Endodermal cell (in vitro differentiated cells): ENCODE measurements around the gene C1orf50. TPM values are rescaled to one million over a fixed set of nuclear protein-coding genes. Genes with fewer than 3 reads are reported as not detected.

Experiments used
- DNase-seq: peaks from one replicate; pipeline ENCODE4 v3.0.0-alpha.2; 2017
- H3K27ac ChIP-seq: 2 replicates; pipeline ENCODE4 v1.5.1; 2013; ENCODE audit warnings: mild to moderate bottlenecking, low read depth, low read length, moderate library complexity
- H3K27me3 ChIP-seq: 2 replicates; pipeline ENCODE4 v1.6.1; 2013; ENCODE audit warnings: mild to moderate bottlenecking, low read length, moderate library complexity; ENCODE audit not compliant: insufficient read depth, control insufficient read depth, poor library complexity, severe bottlenecking
- H3K36me3 ChIP-seq: 2 replicates; pipeline ENCODE4 v1.7.0; 2013; ENCODE audit warnings: mild to moderate bottlenecking, low read length, moderate library complexity; ENCODE audit not compliant: control insufficient read depth, insufficient read depth
- H3K4me1 ChIP-seq: one replicate; pipeline ENCODE4 v1.7.0; 2013; ENCODE audit warnings: low read length; ENCODE audit not compliant: control insufficient read depth, insufficient read depth
- H3K4me3 ChIP-seq: 2 replicates; pipeline ENCODE4 v1.5.1; 2013; ENCODE audit warnings: mild to moderate bottlenecking, low read length, moderate library complexity
- H3K9ac ChIP-seq: 2 replicates; pipeline ENCODE4 v1.6.1; 2013; ENCODE audit warnings: mild to moderate bottlenecking, low read length, moderate library complexity; ENCODE audit not compliant: poor library complexity, severe bottlenecking; ENCODE audit errors: extremely low read depth
- H3K9me3 ChIP-seq: 2 replicates; pipeline ENCODE4 v1.6.1; 2013; ENCODE audit warnings: mild to moderate bottlenecking, low read length, moderate library complexity; ENCODE audit not compliant: control insufficient read depth
- H3K27ac Mint-ChIP-seq: 2 replicates; pipeline ENCODE4 v1.8.0; 2020; ENCODE audit warnings: mixed read lengths
- H3K27me3 Mint-ChIP-seq: 2 replicates; pipeline ENCODE4 v1.8.0; 2021; ENCODE audit warnings: mild to moderate bottlenecking, mixed read lengths; ENCODE audit not compliant: insufficient read depth
- H3K36me3 Mint-ChIP-seq: 2 replicates; pipeline ENCODE4 v1.8.0; 2020; ENCODE audit warnings: low read depth, mixed read lengths
- H3K4me1 Mint-ChIP-seq: 2 replicates; pipeline ENCODE4 v1.8.0; 2020; ENCODE audit warnings: mixed read lengths
- H3K4me3 Mint-ChIP-seq: 2 replicates; pipeline ENCODE4 v1.8.0; 2020; ENCODE audit warnings: mild to moderate bottlenecking, moderate library complexity, mixed read lengths
- H3K9me3 Mint-ChIP-seq: 2 replicates; pipeline ENCODE4 v1.8.0; 2020; ENCODE audit warnings: mild to moderate bottlenecking, mixed read lengths
- CTCF ChIP-seq: fragments of 200-600 bp; sonication (generic); conservative IDR thresholded peaks from 2 replicates; pipeline ENCODE4 v1.5.0; 2021; ENCODE audit warnings: antibody characterized with exemption, mild to moderate bottlenecking
- WGBS, 2 experiments: methylation state at CpG; one replicate each; pipeline versions ENCODE4 v1.1.5 to v1.1.7; 2013; ENCODE audit warnings: missing lambda C conversion rate in 2 of 2, mixed read lengths in 1 of 2; ENCODE audit not compliant: insufficient coverage in 1 of 2, insufficient read length in 1 of 2; 5-methylcytosine and 5-hydroxymethylcytosine counted together
- total RNA-seq, 2 donors: library from RNA; stranded (reverse); fragmentation: NEBNext Ultra II Directional in 1 of 2; extraction: Animal tissue kit (Norgen Biotek cat#: 25700) in 1 of 2; gene quantifications; 2 replicates in 1 of 2; 3 replicates in 1 of 2; pipeline ENCODE4 v1.2.1, GENCODE V29; 2021

C1orf50 gene
- total RNA-seq, 2 donors from 2014 or later: 4.8 to 7.3 TPM

- Mint-ChIP-seq H3K27me3 (no peaks in the 10 kb centered on the region), H3K9me3 (no peaks in the 10 kb centered on the region), H3K27ac (no peak overlapping the region), H3K4me1 (peaks cover 29% of the 10 kb centered on the region), H3K36me3 (peaks cover 6% of the 10 kb centered on the region), H3K4me3 (no peak overlapping the region)
- H3K27me3 ChIP-seq: no peaks in the 10 kb centered on the region
- peaks cover 6% of the 10 kb centered on the region for H3K4me1 ChIP-seq
- TF ChIP-seq CTCF: no peak
- H3K36me3 ChIP-seq: no peaks in the 10 kb centered on the region
- WGBS, 2 experiments: 89 to 93% methylated on average over 16 to 21 of the region's 21 CpGs
- no peak overlapping the region for H3K27ac ChIP-seq
- no peak overlapping the region for H3K4me3 ChIP-seq
- H3K9me3 ChIP-seq: no peaks in the 10 kb centered on the region
- H3K9ac ChIP-seq: no peak overlapping the region
- DNase-seq: no peak
Observed at GRCh38 chr1:42737986-42738677, 28.9 kb upstream of the C1orf50 start.

- Histone ChIP-seq H3K4me3 (no peak overlapping the region), H3K4me1 (peaks cover 6% of the 10 kb centered on the region), H3K27ac (no peak overlapping the region), H3K27me3 (no peaks in the 10 kb centered on the region), H3K9me3 (no peaks in the 10 kb centered on the region), H3K36me3 (no peaks in the 10 kb centered on the region), H3K9ac (no peak overlapping the region)
- WGBS, 2 experiments: 91 to 93% methylated on average over 7 to 8 of the region's 8 CpGs
- no peak overlapping the region for H3K27ac Mint-ChIP-seq
- peaks cover 6% of the 10 kb centered on the region for H3K36me3 Mint-ChIP-seq
- H3K27me3 Mint-ChIP-seq: no peaks in the 10 kb centered on the region
- no peak for TF ChIP-seq CTCF
- H3K4me1 Mint-ChIP-seq: peaks cover 28% of the 10 kb centered on the region
- DNase-seq: no peak
- no peaks in the 10 kb centered on the region for H3K9me3 Mint-ChIP-seq
- peak overlapping the region; percentile 61 for H3K4me3 Mint-ChIP-seq
Observed at GRCh38 chr1:42738678-42739226, 28.3 kb upstream of the C1orf50 start.

- peak within 1 kb of the TSS; percentile 94 for H3K27ac Mint-ChIP-seq
- peaks cover 23% of the 10 kb centered on the region for H3K4me1 Mint-ChIP-seq
- H3K36me3 ChIP-seq: no peaks in the 10 kb centered on the region
- H3K27ac ChIP-seq: no peak within 1 kb of the TSS
- H3K9me3 Mint-ChIP-seq: no peaks in the 10 kb centered on the region
- H3K27me3 ChIP-seq: no peaks in the 10 kb centered on the region
- H3K9ac ChIP-seq: peak within 1 kb of the TSS; percentile 44
- H3K4me1 ChIP-seq: peaks cover 6% of the 10 kb centered on the region
- peak; percentile 96 for DNase-seq
- no peak for TF ChIP-seq CTCF
- no peaks in the 10 kb centered on the region for H3K9me3 ChIP-seq
- peak within 1 kb of the TSS; percentile 79 for H3K4me3 ChIP-seq
- peak within 1 kb of the TSS; percentile 61 for H3K4me3 Mint-ChIP-seq
- H3K36me3 Mint-ChIP-seq: peaks cover 3% of the 10 kb centered on the region
- WGBS, 2 experiments: 45 to 51% methylated on average over 5 to 27 of the region's 27 CpGs
- H3K27me3 Mint-ChIP-seq: no peaks in the 10 kb centered on the region
Observed at GRCh38 chr1:42739753-42740700, 27.0 kb upstream of the C1orf50 start, which contains the start of gene CLDN19. Gene CLDN19, minus strand, starts transcription at chr1:42740236. Its CDS starts 173 bp downstream, at chr1:42740063.
